ENCODE results near the gene RAP1GAP.

Gene RAP1GAP

DNA sequence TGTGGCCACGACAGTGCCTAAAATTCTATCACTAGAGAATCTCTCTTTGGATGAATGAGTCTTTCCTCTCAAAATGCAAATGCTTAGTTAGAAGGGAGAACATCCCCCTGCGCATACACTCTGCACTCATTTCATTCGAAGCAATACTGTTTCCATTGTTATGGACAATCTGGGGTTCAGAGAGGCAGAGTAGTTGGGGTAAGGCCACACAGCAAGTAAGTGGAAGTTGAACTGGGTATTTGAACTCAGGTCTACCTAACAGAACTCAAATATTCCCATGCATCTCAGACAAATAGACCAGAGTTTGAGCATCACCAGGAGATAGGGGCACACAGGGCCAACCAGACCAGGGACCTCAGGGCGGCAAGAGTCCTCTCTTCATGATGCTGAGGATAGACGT is 25.5 kb downstream of the RAP1GAP start:
- no peaks in the 10 kb centered on the region for H4K20me1 ChIP-seq (ENCODE audit: insufficient read depth, low read length)
- H3K9me2 ChIP-seq (ENCODE audit: low read depth, low read length) = no peaks in the 10 kb centered on the region
- H3K36me3 ChIP-seq (ENCODE audit: insufficient read depth, low read length) = no peaks in the 10 kb centered on the region
- TF ChIP-seq, protein P1, sequence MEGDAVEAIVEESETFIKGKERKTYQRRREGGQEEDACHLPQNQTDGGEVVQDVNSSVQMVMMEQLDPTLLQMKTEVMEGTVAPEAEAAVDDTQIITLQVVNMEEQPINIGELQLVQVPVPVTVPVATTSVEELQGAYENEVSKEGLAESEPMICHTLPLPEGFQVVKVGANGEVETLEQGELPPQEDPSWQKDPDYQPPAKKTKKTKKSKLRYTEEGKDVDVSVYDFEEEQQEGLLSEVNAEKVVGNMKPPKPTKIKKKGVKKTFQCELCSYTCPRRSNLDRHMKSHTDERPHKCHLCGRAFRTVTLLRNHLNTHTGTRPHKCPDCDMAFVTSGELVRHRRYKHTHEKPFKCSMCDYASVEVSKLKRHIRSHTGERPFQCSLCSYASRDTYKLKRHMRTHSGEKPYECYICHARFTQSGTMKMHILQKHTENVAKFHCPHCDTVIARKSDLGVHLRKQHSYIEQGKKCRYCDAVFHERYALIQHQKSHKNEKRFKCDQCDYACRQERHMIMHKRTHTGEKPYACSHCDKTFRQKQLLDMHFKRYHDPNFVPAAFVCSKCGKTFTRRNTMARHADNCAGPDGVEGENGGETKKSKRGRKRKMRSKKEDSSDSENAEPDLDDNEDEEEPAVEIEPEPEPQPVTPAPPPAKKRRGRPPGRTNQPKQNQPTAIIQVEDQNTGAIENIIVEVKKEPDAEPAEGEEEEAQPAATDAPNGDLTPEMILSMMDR (IDR thresholded peaks at IDR 0.05; ENCODE audit: low read length) = no peak
- TF ChIP-seq EZH2 (IDR thresholded peaks at IDR 0.05; ENCODE audit: borderline replicate concordance, low read length) = no peak
- H3K27me3 ChIP-seq (ENCODE audit: insufficient read depth, low read length) = peaks cover 4% of the 10 kb centered on the region; the same call in 1 of the 2 replicates
- no peaks in the 10 kb centered on the region for H3K79me2 ChIP-seq (ENCODE audit: insufficient read depth, low read length)
- H3K9ac ChIP-seq (ENCODE audit: low read length) = no peak overlapping the region
- no peaks in the 10 kb centered on the region for H3K4me1 ChIP-seq (ENCODE audit: insufficient read depth, low read length, severe bottlenecking)
- no peak overlapping the region for H2AFZ ChIP-seq (ENCODE audit: low read length)
- no peak overlapping the region for H3K4me3 ChIP-seq (ENCODE audit: low read depth, low read length, poor library complexity, severe bottlenecking)
- no peak overlapping the region for H3K4me2 ChIP-seq (ENCODE audit: low read length)
- H3F3A ChIP-seq (ENCODE audit: insufficient read depth, low read length) = no peaks in the 10 kb centered on the region
- H3K9me3 ChIP-seq (ENCODE audit: low read length) = no peaks in the 10 kb centered on the region
- no peak overlapping the region for H3K27ac ChIP-seq (ENCODE audit: low read depth, low read length, poor library complexity, severe bottlenecking)

GRCh38 chr1:21641967-21642739 is 27.0 kb downstream of the RAP1GAP start:
- no peak overlapping the region for H2AFZ ChIP-seq (ENCODE audit: low read length)
- no peaks in the 10 kb centered on the region for H3F3A ChIP-seq (ENCODE audit: insufficient read depth, low read length)
- H3K4me1 ChIP-seq (ENCODE audit: insufficient read depth, low read length, severe bottlenecking) = no peaks in the 10 kb centered on the region
- no peak overlapping the region for H3K27ac ChIP-seq (ENCODE audit: low read depth, low read length, poor library complexity, severe bottlenecking)
- H3K27me3 ChIP-seq (ENCODE audit: insufficient read depth, low read length) = no peaks in the 10 kb centered on the region
- H3K4me2 ChIP-seq (ENCODE audit: low read length) = no peak overlapping the region
- H3K36me3 ChIP-seq (ENCODE audit: insufficient read depth, low read length) = no peaks in the 10 kb centered on the region
- H3K9me2 ChIP-seq (ENCODE audit: low read depth, low read length) = no peaks in the 10 kb centered on the region
- H3K9ac ChIP-seq (ENCODE audit: low read length) = no peak overlapping the region
- no peak for TF ChIP-seq EZH2 (IDR thresholded peaks at IDR 0.05; ENCODE audit: borderline replicate concordance, low read length)
- TF ChIP-seq, protein P1 (IDR thresholded peaks at IDR 0.05; ENCODE audit: low read length) = no peak
- H3K4me3 ChIP-seq (ENCODE audit: low read depth, low read length, poor library complexity, severe bottlenecking) = no peak overlapping the region
- H4K20me1 ChIP-seq (ENCODE audit: insufficient read depth, low read length) = no peaks in the 10 kb centered on the region
- H3K79me2 ChIP-seq (ENCODE audit: insufficient read depth, low read length) = no peaks in the 10 kb centered on the region
- H3K9me3 ChIP-seq (ENCODE audit: low read length) = no peaks in the 10 kb centered on the region

DNA sequence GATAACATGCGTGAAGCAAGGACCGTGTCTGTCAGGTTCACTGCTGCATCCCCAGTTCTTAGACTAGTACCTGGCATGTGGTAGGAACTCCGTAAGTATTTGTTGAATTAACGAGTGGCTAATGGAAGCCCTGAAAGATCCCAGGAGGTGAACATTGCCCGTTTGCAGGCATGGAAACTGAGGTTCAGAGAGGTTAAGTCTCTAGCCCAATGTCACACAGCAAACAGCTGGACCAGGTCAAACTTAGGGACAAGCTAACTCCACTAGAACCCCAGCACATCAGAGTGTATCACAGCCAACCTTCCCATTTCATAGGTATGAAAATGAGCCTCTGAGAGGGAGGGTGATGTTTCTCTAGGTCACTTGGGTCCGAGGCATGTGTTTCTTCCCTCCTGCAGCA is 27.6 kb downstream of the RAP1GAP start:
- H3K4me2 ChIP-seq (ENCODE audit: low read length) = no peak overlapping the region
- no peak overlapping the region for H3K4me3 ChIP-seq (ENCODE audit: low read depth, low read length, poor library complexity, severe bottlenecking)
- no peaks in the 10 kb centered on the region for H3K79me2 ChIP-seq (ENCODE audit: insufficient read depth, low read length)

More for the DNA sequence above, 27.6 kb downstream of the RAP1GAP start:
- H2AFZ ChIP-seq (ENCODE audit: low read length) = no peak overlapping the region
- H3K9me3 ChIP-seq (ENCODE audit: low read length) = no peaks in the 10 kb centered on the region
- no peaks in the 10 kb centered on the region for H3F3A ChIP-seq (ENCODE audit: insufficient read depth, low read length)
- no peak overlapping the region for H3K27ac ChIP-seq (ENCODE audit: low read depth, low read length, poor library complexity, severe bottlenecking)
- TF ChIP-seq EZH2 (IDR thresholded peaks at IDR 0.05; ENCODE audit: borderline replicate concordance, low read length) = no peak
- TF ChIP-seq, protein P1 (IDR thresholded peaks at IDR 0.05; ENCODE audit: low read length) = no peak
- no peaks in the 10 kb centered on the region for H3K36me3 ChIP-seq (ENCODE audit: insufficient read depth, low read length)
- H3K9me2 ChIP-seq (ENCODE audit: low read depth, low read length) = no peaks in the 10 kb centered on the region
- H4K20me1 ChIP-seq (ENCODE audit: insufficient read depth, low read length) = no peaks in the 10 kb centered on the region
- no peaks in the 10 kb centered on the region for H3K4me1 ChIP-seq (ENCODE audit: insufficient read depth, low read length, severe bottlenecking)
- H3K9ac ChIP-seq (ENCODE audit: low read length) = no peak overlapping the region
- no peaks in the 10 kb centered on the region for H3K27me3 ChIP-seq (ENCODE audit: insufficient read depth, low read length)
